Activated CD8-positive, alpha-beta memory T cell treated with anti-CD3 and anti-CD28 coated beads for 24 hours (primary cell): ENCODE results near the gene FAM83D.
A peak's percentile ranks its signal among the peaks of the same experiment; 100 is the strongest.

Source experiments
- DNase-seq: peaks from one replicate; pipeline ENCODE4 v3.0.0-alpha.2; 2020

FAM83D gene, protein sequence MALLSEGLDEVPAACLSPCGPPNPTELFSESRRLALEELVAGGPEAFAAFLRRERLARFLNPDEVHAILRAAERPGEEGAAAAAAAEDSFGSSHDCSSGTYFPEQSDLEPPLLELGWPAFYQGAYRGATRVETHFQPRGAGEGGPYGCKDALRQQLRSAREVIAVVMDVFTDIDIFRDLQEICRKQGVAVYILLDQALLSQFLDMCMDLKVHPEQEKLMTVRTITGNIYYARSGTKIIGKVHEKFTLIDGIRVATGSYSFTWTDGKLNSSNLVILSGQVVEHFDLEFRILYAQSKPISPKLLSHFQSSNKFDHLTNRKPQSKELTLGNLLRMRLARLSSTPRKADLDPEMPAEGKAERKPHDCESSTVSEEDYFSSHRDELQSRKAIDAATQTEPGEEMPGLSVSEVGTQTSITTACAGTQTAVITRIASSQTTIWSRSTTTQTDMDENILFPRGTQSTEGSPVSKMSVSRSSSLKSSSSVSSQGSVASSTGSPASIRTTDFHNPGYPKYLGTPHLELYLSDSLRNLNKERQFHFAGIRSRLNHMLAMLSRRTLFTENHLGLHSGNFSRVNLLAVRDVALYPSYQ

GRCh38 chr20:38926142-38926933 is at the start of gene FAM83D:
FAM83D (plus strand) TSS chr20:38926417; CDS start chr20:38926443, 26 bp downstream.
- peak; percentile 98 for DNase-seq

GRCh38 chr20:38877483-38877882 is 48.7 kb upstream of the FAM83D start:
- DNase-seq: no peak

- DNase-seq: no peak
Observed at GRCh38 chr20:38878866-38879265, 47.4 kb upstream of the FAM83D start.

DNA sequence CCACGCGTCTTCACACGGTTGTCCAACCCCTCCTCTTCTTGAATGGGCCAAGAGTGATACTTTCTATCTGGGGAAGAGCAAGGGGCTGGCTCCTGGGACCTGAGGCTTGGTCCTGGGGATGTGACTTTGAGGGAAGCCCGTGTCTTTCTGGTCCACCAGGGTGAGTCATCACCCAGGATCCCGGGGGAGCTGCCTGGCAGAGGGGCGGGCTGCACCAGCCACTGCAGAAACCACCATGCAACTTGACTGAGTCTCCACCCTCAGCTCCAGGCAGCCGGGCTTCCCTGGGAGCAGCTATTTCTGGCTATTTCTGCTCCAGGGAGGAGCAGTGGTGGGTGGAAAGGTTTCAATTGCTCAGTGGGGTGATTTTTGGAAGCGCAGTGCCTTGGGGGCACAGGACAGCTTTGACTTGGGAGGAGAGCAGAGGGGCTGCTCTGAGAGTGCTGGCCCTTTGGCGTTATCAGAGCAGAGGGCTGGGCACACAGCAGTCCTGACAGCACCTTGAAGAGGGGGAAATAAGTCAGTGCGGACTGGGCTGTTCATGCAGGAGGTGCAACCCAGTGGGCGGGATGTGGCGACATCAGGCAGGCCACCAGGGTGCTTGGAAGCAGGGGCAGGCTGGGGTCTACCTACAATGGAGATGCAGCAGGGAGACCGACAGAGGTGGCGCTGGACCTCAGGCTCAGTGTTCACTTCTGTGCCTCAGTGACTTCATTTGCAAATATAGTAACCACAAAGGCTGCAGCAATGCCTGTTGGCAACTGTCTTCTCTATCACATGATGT is 45.1 kb upstream of the FAM83D start:
- DNase-seq: no peak

- DNase-seq: no peak
Observed at GRCh38 chr20:38881806-38882440, 44.3 kb upstream of the FAM83D start.

DNA sequence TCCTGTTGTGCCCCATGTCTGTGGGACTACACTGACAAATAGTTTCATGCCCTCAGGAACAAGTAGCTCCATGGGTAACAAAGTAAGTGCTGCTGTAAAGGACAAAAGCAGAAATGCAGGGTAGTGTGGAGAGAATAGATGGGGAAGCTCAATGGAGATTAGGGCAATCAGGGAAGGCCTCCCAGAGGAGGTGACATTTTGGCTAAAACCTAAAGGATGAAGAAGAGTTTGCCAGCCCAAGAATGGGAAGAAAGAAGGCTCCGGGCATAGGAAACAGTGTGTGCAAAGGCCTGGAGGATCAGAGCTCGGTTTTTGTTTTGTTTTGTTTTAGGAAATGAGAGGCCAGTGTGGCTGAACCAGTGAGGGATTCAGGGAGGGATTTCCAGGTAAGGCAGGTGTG is 43.6 kb upstream of the FAM83D start:
- DNase-seq: no peak

GRCh38 chr20:38883081-38883980 is 42.9 kb upstream of the FAM83D start:
- DNase-seq: no peak

- no peak for DNase-seq
Observed at GRCh38 chr20:38883981-38884733, 42.1 kb upstream of the FAM83D start.

- DNase-seq: no peak
Observed at GRCh38 chr20:38885357-38885756, 40.9 kb upstream of the FAM83D start.

- DNase-seq: no peak
Observed at GRCh38 chr20:38888059-38888831, 38.0 kb upstream of the FAM83D start.

DNA sequence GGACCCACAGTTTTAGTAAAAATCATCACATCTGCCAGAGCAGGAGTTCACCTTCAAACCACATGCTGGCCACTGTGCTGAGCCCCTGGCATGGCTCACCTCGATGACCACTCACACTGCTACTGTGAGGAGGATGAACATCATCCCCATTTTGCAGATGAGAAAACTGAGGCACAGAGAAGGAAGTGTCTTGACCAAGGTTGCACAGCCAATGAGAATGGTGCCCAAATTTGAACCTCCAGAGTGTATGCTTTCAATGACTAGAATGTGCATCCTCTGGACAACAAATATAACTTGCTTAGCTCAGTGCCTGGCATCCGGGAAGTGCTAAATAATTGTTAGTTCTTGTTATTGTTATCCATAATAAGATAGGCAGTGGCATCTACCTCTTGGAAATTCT is 37.2 kb upstream of the FAM83D start:
- DNase-seq: no peak

GRCh38 chr20:38889792-38890496 is 36.3 kb upstream of the FAM83D start:
- no peak for DNase-seq

DNA sequence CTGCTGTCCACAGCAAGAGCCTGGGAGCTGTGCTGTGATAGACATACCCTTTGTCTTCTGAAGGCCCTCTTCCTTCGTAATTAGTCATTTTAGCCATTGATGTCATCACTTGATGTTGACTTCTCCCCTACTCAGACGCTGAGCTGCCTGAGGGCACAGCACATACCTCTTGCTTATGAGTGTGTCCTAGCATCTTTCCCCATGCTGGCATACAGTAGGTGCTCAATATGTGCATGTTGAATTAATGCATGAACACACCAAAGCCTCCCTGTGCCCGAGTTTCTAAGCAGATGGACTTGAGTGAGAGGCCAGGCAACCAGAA is 35.8 kb upstream of the FAM83D start:
- no peak for DNase-seq

DNA sequence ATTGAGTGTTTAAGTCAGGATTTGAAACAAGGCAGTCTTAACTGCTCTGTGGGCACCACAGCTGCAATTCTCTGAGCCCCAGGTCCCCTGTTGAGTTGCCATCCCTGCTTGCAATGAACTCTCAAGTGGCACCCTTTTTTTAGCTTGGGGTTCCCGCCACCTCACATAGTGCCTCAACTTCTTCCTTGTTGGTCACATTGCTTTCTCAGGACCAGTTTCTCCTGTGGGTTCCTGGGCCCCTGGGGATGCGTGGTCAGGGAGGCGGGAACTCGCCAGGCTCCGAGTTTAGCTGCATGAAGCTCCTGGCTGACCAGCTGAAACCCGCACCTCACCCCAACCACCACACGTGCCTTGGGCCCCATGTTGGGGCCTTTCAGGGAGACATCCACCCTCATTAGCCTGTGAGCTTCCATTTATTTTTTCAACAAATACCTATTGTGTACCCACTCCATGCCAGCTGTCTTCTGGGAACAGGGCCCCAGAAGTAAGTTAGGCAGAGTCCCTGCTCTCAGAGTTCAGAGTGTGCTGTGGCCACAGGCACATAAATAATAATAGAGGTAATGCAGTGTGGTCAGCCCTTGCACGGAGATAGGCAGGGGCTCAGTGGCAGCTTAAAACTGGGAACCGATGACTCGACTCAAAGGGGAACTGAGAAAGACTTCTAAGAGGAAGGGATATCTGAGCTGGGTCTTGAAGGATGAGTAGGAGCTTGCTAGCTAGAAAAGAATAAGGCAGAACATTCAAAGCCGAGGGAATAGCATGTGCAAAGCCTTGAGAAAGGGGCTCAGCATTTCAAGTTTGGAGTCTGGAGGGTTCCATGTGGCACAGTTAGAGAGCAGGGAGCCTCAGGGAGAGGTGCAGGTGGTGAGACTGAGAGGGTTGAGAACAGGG is 33.9 kb upstream of the FAM83D start:
- no peak for DNase-seq

DNA sequence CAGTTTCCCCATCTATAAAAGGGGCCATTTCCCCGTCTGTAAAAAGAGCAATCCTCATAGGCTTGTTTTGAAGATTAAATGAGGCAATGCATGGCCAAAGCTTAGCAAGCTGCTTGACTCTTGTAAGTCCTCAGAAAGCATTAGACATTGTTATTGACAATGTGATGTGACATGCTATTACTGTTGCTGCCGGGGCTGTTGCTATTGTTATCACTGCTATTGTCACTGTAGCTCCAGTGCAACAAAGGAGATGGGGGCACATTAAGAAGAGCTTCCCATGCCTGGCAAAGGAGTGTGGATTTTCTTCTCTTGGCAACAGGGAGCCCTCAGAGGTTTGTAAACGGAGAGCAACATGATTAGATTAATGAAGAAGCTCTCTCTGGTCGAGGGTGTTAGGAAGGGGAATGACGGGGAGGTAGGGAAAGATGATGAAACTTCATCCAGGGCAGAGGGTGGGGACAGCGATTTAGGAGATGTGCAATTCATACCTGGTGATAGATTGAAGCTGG is 33.1 kb upstream of the FAM83D start:
- no peak for DNase-seq

- DNase-seq: peak; percentile 93
Observed at GRCh38 chr20:38893565-38894090, 32.6 kb upstream of the FAM83D start.

- no peak for DNase-seq
Observed at GRCh38 chr20:38894091-38894847, 31.9 kb upstream of the FAM83D start.
